SIG-M5 treated with dmso at 0.1 percent for 504 hours (cell line): Measurements from ENCODE around the gene CLK1.
A peak's percentile ranks its signal among the peaks of the same experiment; 100 is the strongest.
"Not testable (repeated sequence)": the region's sequence is repeated elsewhere in the genome, so short reads cannot be mapped to it uniquely, and the experiment has no call there.

Experiments used
- DNase-seq: peaks from one replicate; lab custom pipeline; 2025; ENCODE audit not compliant: unreplicated experiment; lab: John Stamatoyannopoulos, UW

CLK1 gene

DNA sequence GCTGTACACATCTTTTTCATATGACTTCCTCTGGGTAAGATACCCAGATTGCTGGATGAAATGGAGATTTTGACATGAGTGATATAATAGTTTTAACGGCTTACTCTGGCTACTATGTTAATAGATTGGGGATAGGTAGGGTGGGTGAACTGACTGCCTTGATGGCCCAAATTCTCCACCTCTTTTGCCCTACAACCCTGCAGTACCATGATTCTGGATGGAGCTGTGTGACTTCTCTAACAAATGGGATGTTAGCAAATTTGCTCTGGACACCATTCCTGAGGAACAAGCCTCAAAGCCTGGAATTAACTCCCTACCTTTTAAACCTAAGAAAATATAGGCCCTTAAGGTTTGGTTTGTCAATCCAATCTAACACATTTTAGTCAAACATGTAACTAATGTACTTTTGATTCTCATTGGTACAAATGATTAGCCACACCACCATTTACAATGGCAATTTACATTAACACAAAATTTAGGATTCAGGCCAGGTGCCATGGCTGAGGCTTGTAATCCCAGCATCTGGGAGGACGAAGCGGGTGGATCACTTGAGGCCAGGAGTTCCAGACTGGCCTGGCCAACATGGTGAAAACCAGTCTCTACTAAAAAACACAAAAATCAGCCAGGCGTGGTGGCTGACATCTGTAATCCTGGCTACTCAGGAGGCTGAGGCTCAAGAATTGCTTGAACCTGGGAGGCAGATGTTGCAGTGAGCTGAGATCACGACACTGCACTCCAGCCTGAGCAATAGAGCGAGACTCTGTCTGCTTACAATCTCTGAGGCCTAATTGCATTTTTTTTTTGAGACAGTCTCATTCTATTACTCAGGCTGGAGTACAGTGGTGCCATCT is 12.8 kb downstream of the CLK1 start:
- no peak for DNase-seq

DNA sequence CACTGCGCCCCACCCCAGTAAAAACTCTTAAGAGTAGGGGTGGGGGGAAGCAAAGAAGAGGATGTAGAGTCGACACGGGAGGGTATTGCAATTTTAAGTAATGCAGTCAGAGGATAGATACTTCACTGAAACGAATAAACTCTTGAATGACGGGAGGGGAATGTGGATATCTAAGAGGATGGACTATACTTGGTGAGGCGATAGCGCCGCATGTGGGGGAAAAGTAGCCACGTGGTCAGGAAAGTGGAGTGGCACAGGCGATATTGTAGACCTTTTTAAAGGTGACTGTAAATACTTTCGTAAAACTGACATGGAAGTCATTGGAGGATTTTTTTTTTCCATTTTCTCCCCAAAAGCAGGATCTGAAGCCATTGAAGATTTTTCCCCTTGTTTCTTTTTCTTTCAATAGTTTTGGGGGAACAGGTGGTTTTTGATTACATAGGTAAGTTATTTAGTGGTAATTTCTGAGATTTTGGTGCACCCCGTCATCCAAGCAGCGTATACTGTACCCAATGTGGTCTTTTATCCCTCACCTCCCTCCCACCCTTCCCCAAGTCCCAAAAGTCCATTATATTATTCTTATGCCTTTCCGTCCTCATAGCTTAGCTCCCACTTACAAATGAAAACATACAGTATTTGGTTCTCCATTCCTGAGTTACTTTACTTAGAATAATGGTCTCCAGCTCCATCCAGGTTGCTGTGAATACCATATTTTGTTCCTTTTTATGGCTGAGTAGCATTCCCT is 13.8 kb downstream of the CLK1 start:
- DNase-seq: no peak

DNA sequence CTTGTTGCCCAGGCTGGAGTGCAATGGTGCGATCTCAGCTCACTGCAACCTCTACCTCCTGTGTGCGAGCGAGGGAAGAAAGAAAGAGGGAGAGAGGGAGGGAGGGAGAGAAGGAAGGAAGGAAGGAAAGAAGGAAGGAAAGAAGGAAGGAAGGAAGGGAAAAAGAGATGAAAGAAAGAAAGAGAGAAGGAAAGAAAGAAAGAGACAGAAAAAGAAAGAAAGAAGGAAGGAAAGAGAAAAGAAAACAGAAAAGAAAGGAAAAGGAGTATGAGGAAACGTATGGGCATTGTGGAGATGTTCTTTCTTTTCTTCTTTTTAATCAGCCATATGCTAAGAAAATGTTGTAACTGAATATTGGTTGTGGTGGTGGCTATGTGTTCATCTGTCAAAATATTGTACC is 16.5 kb downstream of the CLK1 start:
- DNase-seq: no peak

DNA sequence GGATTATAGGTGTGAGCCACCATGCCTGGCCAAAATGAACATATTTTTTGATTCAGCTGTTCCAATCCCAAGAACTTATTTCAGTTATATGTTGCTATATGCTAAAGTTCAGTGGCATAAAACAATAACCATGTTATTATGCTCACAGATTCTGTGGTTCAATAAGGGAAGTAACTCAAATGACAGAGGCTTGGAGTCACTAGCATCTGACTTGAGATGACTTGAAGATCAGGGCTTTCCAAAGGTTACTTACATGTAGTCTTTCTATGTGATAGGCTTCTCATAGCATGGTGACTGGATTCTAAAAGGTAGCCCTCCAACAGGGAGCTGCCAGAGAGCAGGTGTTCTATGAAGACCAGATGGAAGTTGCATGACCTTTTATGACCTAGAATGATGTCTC is 17.2 kb downstream of the CLK1 start:
- DNase-seq: no peak

DNA sequence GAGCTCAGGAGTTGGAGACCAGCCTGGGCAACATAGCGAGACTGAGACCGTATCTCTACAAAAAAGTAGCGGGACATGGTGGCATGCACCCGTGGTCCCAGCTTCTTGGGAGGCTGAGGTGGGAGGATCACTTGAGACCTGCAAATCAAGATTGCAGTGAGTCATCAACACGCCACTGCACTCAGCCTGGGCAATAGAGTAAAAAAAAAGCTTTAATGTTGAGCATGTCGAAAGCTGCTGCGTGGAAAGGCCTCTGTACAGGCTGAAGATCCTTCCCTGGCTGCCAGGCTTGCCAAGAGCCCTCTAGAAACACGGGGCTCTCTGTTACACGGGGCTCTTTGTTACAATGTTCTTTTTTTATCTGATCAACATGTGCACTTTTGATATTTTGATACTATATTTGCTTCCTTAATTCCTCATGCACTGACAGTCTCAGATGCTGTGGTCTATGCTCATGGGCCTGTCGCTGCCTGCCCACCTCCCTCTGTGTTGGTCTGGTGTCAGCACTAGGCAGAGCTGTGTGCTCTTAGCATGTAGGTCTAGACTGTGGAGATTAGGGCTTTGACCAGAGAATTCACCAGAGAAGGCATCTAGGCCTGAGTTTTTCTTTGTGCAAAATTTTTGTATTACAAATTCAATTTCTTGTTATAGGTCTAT is 18.7 kb downstream of the CLK1 start:
- no peak for DNase-seq

DNA sequence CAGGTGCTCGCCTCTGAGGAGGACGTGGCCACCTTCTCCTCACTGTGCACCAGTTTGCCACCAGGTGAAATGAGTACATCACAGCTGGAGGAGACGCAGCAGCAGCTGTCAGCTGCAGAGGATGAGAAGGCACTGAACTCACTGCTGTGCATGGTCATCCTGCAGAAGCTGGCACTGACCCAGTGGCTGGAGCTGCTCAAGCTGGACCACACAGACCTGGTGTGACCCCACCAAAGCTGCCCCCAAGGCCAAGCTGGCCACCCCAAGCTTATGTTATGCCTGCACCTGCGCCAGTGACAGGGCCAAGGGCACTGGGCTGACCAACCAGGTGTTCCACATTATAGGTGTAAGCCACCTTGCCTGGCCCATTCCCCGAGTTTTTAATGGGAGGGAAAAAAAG is 19.3 kb downstream of the CLK1 start:
- no peak for DNase-seq

DNA sequence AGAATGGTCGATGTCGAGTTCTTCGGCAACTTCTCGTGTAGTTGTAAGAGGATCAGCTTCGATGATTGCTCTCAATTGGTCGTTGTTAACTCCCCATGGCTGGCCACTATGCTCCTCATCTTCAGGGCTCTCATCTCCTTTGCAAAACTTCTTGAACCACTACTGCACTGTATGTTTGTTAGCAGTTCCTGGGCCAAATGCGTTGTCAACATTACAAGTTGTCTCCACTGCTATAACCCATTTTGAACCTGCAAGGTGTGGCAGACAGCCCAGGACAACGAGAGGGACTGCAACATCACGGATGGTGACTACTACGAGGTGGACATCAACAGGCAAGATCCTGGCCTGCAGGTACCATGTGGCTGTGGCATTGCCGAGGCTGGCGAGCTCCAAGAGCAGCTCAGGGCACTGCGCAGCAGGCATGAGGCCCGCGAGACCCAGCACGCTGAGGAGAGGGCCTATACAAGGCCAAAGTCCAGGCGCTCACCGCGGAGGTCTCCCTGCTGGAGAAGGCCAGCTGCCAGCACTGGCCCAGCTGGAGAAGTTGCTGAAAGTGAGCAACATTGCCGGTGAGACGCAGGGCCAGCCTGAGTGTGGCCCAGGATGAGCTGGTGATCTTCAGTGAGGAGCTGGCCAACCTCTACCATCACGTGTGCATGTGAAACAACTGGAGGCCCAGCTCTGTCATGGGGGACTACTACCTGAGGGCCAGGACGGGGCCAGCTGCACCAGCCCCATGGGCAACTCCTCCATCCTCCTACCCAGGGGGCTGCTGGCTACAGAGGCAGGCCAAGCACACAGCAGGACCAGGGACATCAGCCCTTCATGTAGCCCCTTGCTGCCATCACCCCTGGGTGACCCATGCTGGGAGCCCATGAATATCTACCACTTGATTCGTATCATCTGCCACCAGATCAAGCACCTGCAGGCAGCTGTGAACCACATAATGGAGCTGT is 20.2 kb downstream of the CLK1 start:
- no peak for DNase-seq

DNA sequence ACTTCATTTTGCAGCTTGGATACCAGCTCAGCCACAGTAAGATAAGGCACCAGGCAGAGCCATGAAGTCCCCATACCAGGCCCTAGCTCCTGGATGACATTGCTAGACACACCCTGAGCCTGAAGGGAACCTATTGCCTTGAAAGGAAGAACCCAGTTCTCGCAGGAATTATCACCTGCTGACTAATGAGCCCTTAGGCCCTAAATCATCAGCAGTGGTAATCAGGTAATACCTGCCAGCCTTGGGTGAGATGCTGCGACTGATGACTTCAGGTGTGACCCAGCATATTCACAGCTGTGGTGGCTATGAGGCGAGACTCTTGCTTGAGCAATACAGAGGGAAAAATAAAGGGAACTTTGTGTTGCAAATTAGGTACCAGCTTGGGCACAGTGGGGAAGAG is 24.9 kb downstream of the CLK1 start:
- DNase-seq: no peak

DNA sequence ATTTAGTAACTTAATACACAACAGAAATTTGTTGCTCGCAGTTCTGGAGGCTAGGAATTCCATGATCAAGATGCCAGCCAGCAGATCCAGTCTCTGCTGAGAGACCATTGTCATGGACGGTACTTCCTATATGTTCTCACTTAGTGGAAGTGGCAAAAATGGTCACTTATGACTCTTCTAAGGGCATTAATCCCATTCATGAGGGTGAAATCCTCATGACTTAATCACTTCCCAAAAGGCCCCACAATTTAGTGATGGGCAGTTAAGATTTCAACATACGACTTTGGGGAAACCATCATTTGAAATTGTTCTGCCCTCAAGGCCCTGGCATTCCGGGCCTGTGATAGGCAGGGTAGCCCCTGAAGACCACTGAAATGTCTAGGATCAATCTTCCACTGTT is 29.8 kb downstream of the CLK1 start:
- no peak for DNase-seq

DNA sequence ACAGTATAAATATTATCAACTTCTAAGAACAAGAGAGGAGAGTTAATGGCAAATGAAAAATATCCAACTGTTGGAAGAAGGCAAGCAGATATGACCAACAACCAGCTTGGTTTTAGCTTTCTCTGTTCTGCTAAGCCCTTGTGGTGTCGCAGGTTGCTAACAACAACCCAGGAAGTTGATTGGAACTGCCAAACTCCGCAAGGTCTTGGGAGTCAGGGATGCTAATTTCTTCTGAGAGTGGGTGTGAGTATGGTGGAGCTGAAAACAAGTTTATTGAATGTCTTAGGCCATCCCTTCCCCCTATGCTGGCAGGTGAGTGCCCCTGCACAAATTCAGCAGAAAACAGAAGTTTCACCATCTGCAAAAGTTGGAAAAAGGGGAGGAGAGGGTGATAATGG is 35.2 kb downstream of the CLK1 start:
- DNase-seq: no peak

DNA sequence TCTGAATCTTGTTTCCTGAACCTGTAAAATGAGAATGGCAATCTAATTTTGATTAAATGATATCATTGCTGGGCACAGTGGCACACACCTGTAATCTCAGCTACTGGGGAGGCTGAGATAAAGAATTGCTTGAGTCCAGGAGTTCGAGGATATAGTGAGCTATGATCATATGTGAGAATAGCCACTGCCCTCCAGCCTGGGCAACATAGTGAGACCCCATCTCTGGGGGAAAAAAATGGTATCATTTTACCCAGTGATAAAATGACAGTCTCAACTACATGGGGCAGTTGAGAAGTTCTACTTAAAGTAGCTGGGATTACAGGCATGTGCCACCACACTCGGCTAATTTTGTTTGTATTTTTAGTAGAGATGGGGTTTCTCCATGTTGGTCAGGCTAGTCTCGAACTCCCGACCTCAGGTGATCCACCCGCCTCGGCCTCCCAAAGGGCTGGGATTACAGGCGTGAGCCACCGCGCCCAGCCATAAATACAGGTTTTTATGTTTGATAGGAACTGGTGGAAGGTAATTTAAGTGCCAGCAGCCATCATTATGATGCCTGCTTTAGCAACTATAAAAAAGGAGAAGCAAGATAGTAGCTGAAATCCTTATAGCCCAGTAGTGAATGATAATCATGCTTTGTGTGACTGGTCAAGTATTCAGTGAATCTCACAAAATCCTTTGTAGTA is 35.7 kb downstream of the CLK1 start:
- DNase-seq: no peak

DNA sequence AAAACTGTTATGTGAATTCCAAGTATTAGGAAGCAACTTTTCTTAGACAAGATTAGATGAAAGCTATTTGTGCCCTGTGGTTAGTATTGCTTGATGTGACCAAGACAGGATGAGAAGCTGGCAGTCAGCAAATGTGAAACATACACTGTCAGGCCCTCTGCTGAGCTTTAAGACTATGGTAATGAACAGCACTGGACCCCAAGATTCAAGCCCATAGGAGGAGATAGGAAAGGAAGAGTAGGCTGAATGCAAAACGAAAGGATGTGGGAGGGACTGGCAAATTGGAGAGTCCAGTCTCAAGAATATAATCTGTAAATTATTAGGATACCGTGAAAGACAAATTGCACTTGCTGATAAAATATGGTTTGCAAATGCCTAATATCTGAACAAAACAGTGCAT is 36.4 kb downstream of the CLK1 start:
- no peak for DNase-seq

DNA sequence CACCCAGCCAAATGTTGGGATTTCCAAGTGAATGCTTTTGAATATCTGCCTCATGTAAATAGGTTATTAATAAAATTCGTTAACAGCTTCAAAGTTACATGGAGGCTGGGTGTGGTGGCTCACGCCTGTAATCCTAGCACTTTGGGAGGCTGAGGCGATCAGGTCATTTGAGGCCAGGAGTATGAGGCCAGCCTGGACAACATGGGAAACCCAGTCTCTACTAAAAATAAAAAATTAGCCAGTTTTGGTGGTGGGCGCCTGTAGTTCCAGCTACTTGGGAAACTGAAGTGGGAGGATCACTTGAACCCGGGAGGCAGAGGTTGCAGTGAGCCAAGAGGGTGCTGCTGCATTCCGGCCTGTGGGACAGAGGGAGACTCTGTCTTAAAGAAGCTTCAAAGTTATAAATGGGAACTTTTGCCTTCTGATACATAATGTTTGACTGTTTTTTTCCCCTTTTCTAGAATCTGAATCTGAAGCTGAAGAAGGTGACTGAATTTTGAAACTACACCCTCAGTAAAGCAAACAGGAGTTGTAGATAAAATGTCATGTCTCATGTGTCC is 42.7 kb downstream of the CLK1 start:
- DNase-seq: no peak

DNA sequence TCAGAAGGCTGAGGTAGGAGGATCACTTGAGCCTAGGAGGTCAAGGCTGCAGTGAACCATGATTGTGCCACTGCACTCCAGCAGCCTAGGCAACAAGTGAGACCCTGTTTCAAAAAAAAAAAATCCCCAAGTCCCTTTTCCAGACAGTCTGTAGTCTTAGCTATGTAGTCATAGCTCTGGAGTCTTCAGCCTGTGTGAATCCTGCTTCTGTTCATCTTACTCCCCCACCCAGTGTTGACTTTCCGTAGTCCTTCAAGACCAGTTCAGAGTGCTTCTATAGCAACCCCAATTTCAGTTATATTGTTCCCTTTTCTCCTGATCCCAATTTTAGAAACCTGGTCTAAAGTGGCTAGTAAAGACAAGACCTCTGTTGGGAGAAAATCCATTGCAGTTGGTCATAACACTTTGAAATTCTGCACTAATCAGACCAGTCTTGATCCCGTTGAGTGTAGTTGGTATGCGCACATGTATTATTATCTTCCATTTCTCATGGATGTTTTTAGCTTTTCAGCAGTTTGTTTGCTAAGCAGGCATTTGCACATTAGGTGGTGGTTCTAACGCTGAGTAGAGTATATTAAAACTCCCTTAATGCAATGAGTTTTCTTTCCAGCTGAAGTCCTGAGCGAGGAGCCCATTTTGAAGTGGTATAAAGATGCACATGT is 43.8 kb downstream of the CLK1 start:
- DNase-seq: no peak

DNA sequence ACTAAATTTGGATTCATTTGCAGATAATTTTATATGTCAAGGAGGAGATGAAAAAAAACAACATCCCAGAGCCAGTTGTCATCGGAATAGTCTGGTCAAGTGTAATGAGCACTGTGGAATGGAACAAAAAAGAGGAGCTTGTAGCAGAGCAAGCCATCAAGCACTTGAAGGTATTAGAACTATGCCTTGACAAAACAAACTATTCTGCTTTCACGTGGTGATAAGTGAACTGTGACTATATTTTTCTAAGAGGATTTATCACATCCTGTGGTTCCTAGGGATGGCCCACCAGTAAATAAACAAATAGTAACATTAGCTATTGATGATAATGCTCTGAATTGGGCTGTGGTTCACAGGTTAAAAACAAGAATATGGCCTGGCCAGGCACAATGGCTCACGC is 45.7 kb downstream of the CLK1 start:
- not testable (repeated sequence) for DNase-seq

DNA sequence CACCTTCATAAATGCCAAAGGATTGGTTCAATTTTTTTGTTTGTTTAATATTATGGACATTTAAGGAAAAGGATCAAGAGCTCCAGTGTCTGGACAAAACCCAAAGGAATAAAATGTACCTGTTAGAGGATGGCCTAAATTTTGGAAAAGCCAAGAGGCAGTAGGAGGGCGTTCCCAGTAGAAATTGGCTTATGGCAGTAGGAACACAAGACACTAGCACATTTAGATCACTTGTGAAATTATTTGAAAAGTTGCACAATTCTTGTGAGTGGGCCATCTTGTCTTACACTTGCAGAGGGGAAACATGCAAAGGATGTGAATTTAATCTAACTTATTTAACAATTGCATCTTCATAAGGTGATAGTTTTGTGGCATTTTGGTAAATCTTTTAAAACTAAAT is 49.5 kb downstream of the CLK1 start:
- DNase-seq: no peak

DNA sequence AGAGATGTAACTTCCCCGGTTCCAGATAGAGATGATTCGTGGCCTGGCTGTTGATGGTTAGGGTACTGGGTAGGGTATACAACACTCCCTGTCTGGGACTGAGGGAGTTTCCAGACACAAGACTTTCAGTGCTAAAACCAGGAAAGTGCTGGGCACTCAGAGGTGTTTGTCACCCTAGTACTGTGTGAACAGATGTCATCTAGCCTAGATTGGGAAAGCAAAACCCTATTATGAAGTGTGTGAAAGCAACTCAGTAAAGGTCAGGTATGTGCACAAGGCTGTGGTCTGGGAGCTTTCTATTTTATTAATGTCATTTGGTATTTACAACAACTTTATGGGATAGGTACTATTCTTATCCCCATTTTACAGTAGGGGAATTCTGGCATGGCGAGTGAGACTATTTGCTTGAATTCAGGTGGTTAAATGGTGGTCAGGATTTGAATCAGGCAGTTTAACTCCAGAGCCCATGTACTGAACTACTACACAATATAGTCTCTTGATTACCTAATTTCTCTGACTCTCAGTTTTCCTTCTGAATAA is 50.1 kb downstream of the CLK1 start:
- no peak for DNase-seq

DNA sequence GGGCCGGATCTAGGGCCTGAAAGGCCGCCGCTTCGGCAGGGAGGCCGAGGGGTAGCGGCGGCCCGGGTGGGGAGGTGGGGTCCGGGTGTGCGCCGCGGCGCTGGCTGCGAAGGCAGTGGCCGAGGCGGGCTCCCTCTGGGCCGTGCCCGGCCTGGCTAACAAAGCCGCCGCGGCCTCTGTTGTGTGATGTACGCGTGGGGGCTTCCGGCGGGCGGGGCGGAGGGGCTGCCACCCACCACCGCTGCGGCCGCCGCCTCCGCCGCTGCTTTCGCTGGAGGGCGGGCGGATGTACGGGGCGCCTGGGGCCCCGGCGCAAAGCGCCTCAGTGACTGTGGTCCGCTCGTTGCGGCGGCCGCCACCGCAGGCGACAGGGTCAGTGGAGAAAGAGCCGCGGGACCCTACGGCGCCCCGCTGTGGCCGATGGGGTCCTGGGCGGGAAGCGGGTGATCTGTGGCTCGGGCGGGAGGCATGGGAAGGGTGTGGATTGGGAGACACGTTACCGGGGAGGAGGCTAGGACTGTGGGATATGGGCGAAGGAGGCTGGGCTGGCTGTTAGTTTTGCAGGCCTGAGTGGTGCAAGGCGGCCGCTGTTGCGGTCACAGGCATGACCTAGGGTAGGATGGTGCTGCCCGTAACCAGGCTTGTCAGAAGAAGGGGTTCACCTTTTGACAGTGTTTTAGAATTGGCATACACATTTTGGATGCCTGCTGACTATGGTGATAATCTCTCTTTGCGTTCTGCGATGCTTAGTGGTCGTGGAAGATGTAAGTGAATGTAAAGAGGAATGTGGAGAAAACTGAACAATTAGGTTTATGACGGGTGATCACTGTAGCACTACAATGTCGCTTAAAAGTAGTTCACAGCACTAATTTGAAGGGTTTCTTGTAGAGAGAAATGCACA is 52.1 kb downstream of the CLK1 start:
- peak; percentile 40 for DNase-seq
